BE2C (cell line): ENCODE measurements around the gene MPI.
"Not testable (repeated sequence)": the region's sequence is repeated elsewhere in the genome, so short reads cannot be mapped to it uniquely, and the experiment has no call there.

Experiments
- DNase-seq: peaks from one replicate; pipeline ENCODE4 v3.0.0-alpha.2; 2020
- H3K27me3 ChIP-seq: fragments of 250-450 bp; sonication (Bioruptor Pico); 2 replicates; pipeline ENCODE4 v1.5.1; 2020; ENCODE audit warnings: mild to moderate bottlenecking
- H3K36me3 ChIP-seq: fragments of 250-450 bp; sonication (Bioruptor Pico); 2 replicates; pipeline ENCODE4 v1.5.1; 2020; ENCODE audit warnings: mild to moderate bottlenecking
- H3K4me1 ChIP-seq: fragments of 250-450 bp; sonication (Bioruptor Pico); 2 replicates; pipeline ENCODE4 v1.5.1; 2020
- H3K4me3 ChIP-seq: 2 replicates; pipeline ENCODE4 v1.5.1; 2011; ENCODE audit warnings: low read depth, low read length
- H3K9me3 ChIP-seq: fragments of 250-450 bp; sonication (Bioruptor Pico); 2 replicates; pipeline ENCODE4 v1.5.1; 2020
- TF ChIP-seq, protein P1 (sequence below): IDR thresholded peaks from 2 replicates; pipeline ENCODE4 v1.5.1; 2012; ENCODE audit warnings: mild to moderate bottlenecking, low read depth, low read length

Gene MPI

DNA sequence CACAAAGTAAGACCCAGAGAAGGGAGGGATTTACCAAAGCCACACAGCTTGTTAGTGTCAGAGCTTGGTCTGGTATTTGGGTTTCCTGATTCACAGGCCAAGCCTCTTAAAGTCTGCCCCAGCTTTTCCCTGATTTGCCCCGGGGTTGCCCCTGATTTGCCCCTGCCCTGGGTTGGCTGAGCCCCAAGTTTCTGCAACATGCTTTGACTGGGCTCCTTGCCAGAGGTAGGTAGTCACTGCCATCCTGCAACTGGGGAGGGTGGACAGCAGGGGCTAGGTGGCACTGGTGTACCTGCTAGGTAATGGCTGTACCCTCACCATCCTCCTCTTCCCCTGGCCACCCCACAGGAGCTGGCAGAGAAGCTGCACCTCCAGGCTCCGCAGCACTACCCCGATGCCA is 2.5 kb downstream of the MPI start:
- peaks cover 19% of the 10 kb centered on the region for H3K36me3 ChIP-seq
- no peaks in the 10 kb centered on the region for H3K27me3 ChIP-seq
- H3K4me1 ChIP-seq = no peaks in the 10 kb centered on the region
- no peaks in the 10 kb centered on the region for H3K9me3 ChIP-seq
- H3K4me3 ChIP-seq = no peak overlapping the region
- TF ChIP-seq, protein P1, sequence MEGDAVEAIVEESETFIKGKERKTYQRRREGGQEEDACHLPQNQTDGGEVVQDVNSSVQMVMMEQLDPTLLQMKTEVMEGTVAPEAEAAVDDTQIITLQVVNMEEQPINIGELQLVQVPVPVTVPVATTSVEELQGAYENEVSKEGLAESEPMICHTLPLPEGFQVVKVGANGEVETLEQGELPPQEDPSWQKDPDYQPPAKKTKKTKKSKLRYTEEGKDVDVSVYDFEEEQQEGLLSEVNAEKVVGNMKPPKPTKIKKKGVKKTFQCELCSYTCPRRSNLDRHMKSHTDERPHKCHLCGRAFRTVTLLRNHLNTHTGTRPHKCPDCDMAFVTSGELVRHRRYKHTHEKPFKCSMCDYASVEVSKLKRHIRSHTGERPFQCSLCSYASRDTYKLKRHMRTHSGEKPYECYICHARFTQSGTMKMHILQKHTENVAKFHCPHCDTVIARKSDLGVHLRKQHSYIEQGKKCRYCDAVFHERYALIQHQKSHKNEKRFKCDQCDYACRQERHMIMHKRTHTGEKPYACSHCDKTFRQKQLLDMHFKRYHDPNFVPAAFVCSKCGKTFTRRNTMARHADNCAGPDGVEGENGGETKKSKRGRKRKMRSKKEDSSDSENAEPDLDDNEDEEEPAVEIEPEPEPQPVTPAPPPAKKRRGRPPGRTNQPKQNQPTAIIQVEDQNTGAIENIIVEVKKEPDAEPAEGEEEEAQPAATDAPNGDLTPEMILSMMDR = no peak
- no peak for DNase-seq

DNA sequence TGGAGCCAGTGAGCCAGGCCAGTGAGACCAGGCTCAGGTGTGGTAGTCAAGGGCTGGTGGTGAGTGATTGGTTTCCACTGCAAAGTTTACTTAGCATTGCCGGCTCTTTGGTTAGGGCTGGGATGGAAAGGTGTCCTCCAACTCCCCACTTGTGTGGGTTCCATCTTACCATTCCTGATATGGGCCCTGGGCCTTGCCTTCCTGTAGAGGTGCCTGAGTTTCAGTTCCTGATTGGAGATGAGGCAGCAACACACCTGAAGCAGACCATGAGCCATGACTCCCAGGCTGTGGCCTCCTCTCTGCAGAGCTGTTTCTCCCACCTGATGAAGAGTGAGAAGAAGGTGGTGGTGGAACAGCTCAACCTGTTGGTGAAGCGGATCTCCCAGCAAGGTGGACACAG is 3.1 kb downstream of the MPI start:
- Histone ChIP-seq H3K4me1 (no peaks in the 10 kb centered on the region), H3K36me3 (peaks cover 19% of the 10 kb centered on the region), H3K9me3 (no peaks in the 10 kb centered on the region), H3K4me3 (no peak overlapping the region), H3K27me3 (no peaks in the 10 kb centered on the region)
- no peak for DNase-seq
- TF ChIP-seq, protein P1 = no peak

DNA sequence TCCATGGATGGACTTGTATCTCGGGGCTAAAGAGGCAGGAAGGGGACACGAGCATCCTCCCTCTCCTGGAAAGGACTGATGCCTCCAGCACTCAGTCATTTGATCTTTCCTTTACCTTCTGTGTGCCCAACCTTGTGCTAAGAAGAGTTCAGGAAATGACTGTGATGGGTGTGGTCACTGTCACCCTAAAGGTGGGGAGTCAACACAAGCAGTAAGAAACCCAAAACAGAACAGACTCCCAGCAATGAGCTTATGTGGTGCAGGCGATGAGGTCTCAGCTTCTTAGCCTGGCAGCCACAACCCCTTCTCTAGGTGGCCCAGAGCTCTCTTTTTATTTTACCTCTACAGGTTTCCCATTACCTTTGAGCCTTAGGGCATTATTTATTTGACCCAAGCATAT is 3.8 kb downstream of the MPI start:
- Histone ChIP-seq H3K27me3 (no peaks in the 10 kb centered on the region), H3K9me3 (no peaks in the 10 kb centered on the region), H3K36me3 (peaks cover 19% of the 10 kb centered on the region), H3K4me3 (no peak overlapping the region), H3K4me1 (no peaks in the 10 kb centered on the region)
- no peak for DNase-seq
- TF ChIP-seq, protein P1 = no peak

DNA sequence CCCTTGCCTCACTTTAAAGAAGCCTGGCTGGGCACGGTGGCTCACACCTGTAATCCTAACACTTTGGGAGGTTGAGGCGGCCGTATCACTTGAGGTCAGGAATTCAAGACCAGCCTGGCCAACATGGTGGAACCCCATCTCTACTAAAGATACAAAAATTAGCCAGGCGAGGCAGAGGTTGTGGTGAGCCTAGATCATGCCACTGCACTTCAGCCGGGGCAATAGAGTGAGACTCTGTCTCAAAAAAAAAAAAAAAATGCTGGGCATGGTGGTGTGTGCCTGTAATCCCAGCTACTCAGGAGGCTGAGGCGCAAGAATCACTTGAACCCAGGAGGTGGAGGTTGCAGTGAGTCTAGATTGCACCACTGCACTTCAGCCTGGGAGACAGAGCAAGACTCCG is 4.5 kb downstream of the MPI start:
- not testable (repeated sequence) for H3K4me3 ChIP-seq, H3K27me3 ChIP-seq, H3K4me1 ChIP-seq, DNase-seq, H3K9me3 ChIP-seq
- H3K36me3 ChIP-seq = peaks cover 25% of the 10 kb centered on the region

DNA sequence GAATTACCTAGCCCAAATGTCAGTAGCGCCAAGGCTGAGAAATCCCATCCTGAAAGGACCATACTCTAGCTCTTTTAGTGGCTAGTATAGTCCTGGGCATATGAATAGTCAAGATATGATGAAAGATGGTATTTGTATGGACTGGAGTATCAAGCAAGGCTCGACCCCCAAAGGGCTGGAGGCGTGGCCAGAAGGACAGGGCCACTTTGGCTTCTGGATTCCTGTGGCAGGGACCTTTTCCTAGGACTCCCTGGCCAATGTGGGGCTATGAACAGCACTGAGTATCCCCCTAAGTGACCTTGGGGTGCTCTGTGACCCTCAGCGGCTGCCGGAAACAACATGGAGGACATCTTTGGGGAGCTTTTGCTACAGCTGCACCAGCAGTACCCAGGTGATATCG is 6.0 kb downstream of the MPI start:
- DNase-seq = no peak
- TF ChIP-seq, protein P1 = no peak
- Histone ChIP-seq H3K36me3 (peaks cover 35% of the 10 kb centered on the region), H3K9me3 (no peaks in the 10 kb centered on the region), H3K4me3 (no peak overlapping the region), H3K27me3 (no peaks in the 10 kb centered on the region), H3K4me1 (no peaks in the 10 kb centered on the region)

DNA sequence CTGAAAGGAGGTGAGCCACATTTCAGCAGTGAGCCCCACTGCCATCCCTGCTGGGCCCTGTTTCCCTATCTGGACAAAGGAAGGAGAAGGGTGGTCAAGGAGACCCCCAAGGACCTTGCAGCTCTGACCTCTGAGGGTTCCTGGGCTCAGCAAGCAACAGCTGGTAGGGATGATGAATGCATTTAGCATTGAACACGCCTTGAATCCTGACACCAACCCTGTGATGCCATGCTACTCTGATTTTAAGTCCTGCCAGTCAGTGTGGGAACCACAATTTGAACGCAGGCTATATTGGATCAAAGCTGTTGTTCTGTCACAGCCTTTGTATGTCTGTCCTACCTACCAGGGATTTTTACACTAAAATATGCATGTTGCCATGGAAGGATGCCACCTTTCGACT is 6.5 kb downstream of the MPI start:
- H3K4me1 ChIP-seq = no peaks in the 10 kb centered on the region
- H3K36me3 ChIP-seq = peaks cover 36% of the 10 kb centered on the region
- no peaks in the 10 kb centered on the region for H3K27me3 ChIP-seq
- H3K9me3 ChIP-seq = no peaks in the 10 kb centered on the region
- DNase-seq = no peak
- TF ChIP-seq, protein P1 = no peak
- no peak overlapping the region for H3K4me3 ChIP-seq

DNA sequence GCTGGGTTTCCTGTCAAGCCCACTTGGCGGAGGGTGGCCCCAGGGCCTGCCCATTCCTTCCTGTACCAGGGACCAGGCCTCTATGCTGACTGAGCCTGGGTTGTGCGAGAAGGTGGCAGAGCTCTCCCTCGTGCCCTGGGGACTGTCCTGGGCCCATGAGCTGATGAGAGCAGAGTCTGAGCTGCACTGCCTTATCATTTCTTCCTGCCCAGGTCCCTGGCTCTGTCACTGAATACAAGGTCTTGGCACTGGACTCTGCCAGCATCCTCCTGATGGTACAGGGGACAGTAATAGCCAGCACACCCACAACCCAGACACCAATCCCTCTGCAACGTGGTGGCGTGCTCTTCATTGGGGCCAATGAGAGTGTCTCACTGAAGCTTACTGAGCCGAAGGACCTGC is 7.5 kb downstream of the MPI start:
- H3K9me3 ChIP-seq = no peaks in the 10 kb centered on the region
- no peak overlapping the region for H3K4me3 ChIP-seq
- H3K27me3 ChIP-seq = no peaks in the 10 kb centered on the region
- peaks cover 41% of the 10 kb centered on the region for H3K36me3 ChIP-seq
- no peak for DNase-seq
- TF ChIP-seq, protein P1 = no peak
- H3K4me1 ChIP-seq = no peaks in the 10 kb centered on the region
